GM06990 (cell line): Measurements from ENCODE around the gene TYMS.

Experiments used
- DNase-seq: peaks from one replicate; pipeline ENCODE4 v3.0.0-alpha.2; 2011; ENCODE audit not compliant: insufficient read length; ENCODE audit errors: extremely low read depth
- H3K27me3 ChIP-seq: replicated peaks from 2 replicates; pipeline ENCODE4 v1.6.0; 2011; ENCODE audit warnings: low read length; ENCODE audit not compliant: control insufficient read depth, insufficient read depth
- H3K36me3 ChIP-seq: 2 replicates; pipeline ENCODE4 v1.5.1; 2011; ENCODE audit warnings: low read length; ENCODE audit not compliant: control insufficient read depth, insufficient read depth
- H3K4me3 ChIP-seq: replicated peaks from 2 replicates; pipeline ENCODE4 v1.5.1; 2011; ENCODE audit warnings: low read depth, mild to moderate bottlenecking, control low read depth, low read length
- CTCF ChIP-seq: IDR thresholded peaks from 2 replicates; pipeline ENCODE4 v1.5.1; 2011; ENCODE audit warnings: low read length, control low read depth, mild to moderate bottlenecking, inconsistent platforms; ENCODE audit not compliant: insufficient read depth, poor library complexity, severe bottlenecking

The TYMS gene

GRCh38 chr18:683531-683930 lies 26.1 kb downstream of the TYMS start:
- Histone ChIP-seq H3K4me3 (no peak overlapping the region), H3K27me3 (no peaks in the 10 kb centered on the region), H3K36me3 (peaks cover 11% of the 10 kb centered on the region)
- no peak for TF ChIP-seq CTCF
- DNase-seq = no peak

- Histone ChIP-seq H3K36me3 (peaks cover 10% of the 10 kb centered on the region), H3K4me3 (no peak overlapping the region), H3K27me3 (no peaks in the 10 kb centered on the region)
- DNase-seq = no peak
- no peak for TF ChIP-seq CTCF
Observed at GRCh38 chr18:685438-685837, 28.0 kb downstream of the TYMS start.

GRCh38 chr18:686339-687111 lies 29.1 kb downstream of the TYMS start:
- peaks cover 8% of the 10 kb centered on the region for H3K36me3 ChIP-seq
- no peak overlapping the region for H3K4me3 ChIP-seq
- no peak for DNase-seq
- no peaks in the 10 kb centered on the region for H3K27me3 ChIP-seq
- no peak for TF ChIP-seq CTCF

- Histone ChIP-seq H3K36me3 (peaks cover 9% of the 10 kb centered on the region), H3K4me3 (no peak overlapping the region), H3K27me3 (no peaks in the 10 kb centered on the region)
- TF ChIP-seq CTCF = no peak
- no peak for DNase-seq
Observed at GRCh38 chr18:688323-688722, 30.9 kb downstream of the TYMS start.

- Histone ChIP-seq H3K4me3 (no peak overlapping the region), H3K27me3 (no peaks in the 10 kb centered on the region), H3K36me3 (peaks cover 5% of the 10 kb centered on the region)
- no peak for DNase-seq
- no peak for TF ChIP-seq CTCF
Observed at GRCh38 chr18:692824-693223, 35.4 kb downstream of the TYMS start.
